GM19025 (cell line): ENCODE measurements around the gene SPIN2B.
"Not testable (repeated sequence)": the region's sequence is repeated elsewhere in the genome, so short reads cannot be mapped to it uniquely, and the experiment has no call there.

Experiments used
- ATAC-seq: cut with Tn5 transposase; IDR thresholded peaks from one replicate; pipeline ENCODE4 v1.9.1; 2021; ENCODE audit warnings: mild to moderate bottlenecking, low read depth, moderate library complexity; ENCODE audit not compliant: unreplicated experiment

The SPIN2B gene

DNA sequence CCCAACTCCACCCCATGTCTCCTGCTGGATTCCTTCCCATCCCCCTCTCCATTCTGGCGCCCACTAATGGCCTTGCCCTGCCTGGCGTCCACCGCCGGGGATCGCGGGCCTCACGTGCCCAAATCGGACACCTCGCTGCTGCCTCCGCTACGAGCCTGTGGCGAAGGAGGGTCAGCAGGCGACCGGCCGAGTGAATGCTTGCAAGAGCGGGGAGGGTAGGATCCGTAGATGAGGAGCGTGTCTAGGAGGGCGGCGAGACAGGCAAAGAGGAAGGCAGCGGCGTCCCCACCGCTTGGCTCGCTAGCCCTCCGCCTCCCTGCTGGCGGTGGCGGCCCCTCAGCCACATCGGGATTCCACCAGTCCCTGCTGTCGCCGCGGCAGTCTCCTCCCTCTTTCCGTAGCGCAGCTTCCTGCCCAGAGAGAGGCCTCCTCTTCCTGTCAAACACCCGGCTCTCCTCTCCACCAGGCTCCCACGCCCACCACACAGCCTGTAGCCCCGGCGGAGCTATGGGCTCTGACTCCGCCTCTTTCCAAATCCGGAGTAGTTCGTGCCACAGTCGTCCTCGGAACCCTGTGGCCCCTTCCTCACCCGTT, at the start of gene SPIN2B:
Gene SPIN2B (minus strand): TSS at position 387 of the 594 bp plus-strand sequence.
- peak; percentile 100 for ATAC-seq

DNA sequence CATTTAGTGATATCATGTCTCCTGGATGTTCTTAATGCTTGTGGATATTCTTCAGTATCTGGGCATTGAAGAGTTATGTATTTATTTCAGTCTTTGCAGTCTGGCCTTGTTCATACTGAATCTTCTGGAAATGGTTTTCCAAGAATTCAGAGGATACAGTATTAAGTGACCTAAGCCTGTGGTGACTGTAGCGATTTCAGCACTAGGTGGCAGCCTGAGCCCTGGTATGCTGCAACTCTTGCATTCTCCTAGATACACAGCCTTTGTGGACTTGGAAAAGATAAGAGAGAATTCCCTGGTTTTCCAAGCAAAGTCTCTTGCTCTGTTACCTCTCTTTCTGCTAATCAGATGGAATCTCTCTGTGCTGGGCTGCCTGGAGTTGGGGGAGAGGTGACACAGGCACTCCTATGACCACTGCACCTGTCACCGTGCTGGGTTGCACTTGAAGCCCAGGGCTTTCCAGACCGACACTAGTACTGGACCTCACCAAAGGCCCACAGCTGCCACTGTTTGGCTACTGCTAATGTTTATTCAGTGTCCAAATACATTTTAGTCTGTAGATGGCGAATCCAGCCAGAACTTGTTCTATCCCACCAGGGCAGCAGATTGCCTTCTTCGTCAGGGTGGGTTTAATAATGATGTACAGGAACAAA, 35.2 kb upstream of the SPIN2B start:
- no peak for ATAC-seq

GRCh38 chrX:57155171-57155570, 33.8 kb upstream of the SPIN2B start:
- ATAC-seq: no peak

- ATAC-seq: not testable (repeated sequence)
Observed at GRCh38 chrX:57152222-57152621, 30.9 kb upstream of the SPIN2B start.

GRCh38 chrX:57138674-57139073, 17.3 kb upstream of the SPIN2B start:
- ATAC-seq: no peak

- no peak for ATAC-seq
Observed at GRCh38 chrX:57137501-57137900, 16.2 kb upstream of the SPIN2B start.

DNA sequence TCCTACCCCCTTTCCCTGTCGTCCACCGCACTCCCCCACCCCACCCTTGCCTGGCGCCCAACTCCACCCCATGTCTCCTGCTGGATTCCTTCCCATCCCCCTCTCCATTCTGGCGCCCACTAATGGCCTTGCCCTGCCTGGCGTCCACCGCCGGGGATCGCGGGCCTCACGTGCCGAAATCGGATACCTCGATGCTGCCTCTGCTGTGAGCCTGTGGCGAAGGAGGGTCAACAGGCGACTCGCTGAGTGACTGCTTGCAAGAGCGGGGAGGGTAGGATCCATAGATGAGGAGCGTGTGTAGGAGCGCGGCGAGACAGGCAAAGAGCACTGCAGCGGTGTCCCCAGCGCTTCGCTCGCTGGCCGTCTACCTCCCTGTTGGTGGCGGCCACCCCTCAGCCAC, 15.7 kb upstream of the SPIN2B start, which contains the start of gene SPIN2A:
Gene SPIN2A (minus strand): TSS at position 325 of the 400 bp plus-strand sequence. CDS start 800 bp downstream, outside the sequence.
- not testable (repeated sequence) for ATAC-seq

- ATAC-seq: not testable (repeated sequence)
Observed at GRCh38 chrX:57136589-57136988, 15.2 kb upstream of the SPIN2B start.

- no peak for ATAC-seq
Observed at GRCh38 chrX:57135287-57135686, 13.9 kb upstream of the SPIN2B start.

- no peak for ATAC-seq
Observed at GRCh38 chrX:57134702-57135101, 13.4 kb upstream of the SPIN2B start.

GRCh38 chrX:57133706-57134105, 12.4 kb upstream of the SPIN2B start:
- no peak for ATAC-seq

- not testable (repeated sequence) for ATAC-seq
Observed at GRCh38 chrX:57133284-57133683, 11.9 kb upstream of the SPIN2B start.

DNA sequence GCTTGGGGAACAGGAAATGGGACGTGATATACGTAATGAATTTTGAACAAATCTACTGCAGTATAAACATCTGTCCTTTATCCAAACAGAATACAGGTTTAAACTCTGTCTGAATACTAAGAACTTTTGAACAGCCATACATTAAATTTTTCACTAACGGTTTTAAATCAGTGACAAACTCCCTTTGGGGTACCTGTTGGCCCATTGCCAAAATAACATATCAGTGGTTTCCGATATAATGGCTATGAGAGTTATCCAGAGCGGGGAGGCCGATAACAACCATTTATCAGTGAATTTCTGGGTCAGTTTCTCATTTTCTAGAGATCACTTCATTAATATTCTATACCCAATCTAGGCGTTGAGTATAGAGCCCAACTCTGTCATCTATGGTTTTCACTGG, 10.7 kb upstream of the SPIN2B start:
- no peak for ATAC-seq

GRCh38 chrX:57121816-57122215, 468 bp upstream of the SPIN2B start:
- ATAC-seq: no peak

- not testable (repeated sequence) for ATAC-seq
Observed at GRCh38 chrX:57120619-57121161, 658 bp downstream of the SPIN2B start.

DNA sequence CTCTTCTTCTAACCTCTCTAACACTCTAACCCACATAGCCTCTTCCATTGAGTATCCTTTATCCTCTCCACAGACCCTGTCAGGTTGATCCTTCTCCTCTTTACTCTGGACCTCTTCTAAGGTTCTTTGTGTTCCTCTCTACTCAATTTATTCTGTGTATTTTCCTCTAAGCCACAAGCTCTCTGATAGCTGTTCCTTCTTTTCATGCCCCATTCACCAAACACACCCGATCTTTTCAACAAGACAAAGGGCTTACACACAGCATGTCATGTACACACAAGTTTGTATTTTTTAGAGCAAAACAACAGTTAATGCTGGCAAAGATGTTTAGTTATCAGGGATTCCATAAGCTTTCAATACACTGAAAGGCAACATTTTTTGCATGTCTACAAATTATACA, 1.9 kb downstream of the SPIN2B start:
- ATAC-seq: no peak

GRCh38 chrX:57117566-57117965, 3.8 kb downstream of the SPIN2B start:
- ATAC-seq: not testable (repeated sequence)

GRCh38 chrX:57104921-57105398, 16.4 kb downstream of the SPIN2B start:
- no peak for ATAC-seq

DNA sequence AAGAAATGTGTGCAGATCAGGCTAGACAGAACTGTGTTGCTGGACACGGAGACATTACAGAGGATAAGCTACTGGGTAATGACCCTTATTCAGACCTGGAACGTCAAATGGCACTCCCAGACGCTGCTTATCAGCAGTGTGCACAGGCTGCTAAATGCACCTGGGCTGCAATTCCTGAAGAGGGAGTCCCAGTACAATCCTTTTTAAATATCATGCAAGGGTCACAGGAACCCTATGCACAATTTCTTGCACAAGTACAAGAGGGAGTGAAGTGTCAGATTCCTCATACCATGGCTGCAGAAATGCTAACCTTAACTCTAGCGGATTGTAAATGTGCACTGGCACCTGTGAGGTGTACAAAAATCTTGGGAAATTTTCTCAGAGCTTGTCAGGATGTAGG, 16.9 kb downstream of the SPIN2B start:
- ATAC-seq: no peak

DNA sequence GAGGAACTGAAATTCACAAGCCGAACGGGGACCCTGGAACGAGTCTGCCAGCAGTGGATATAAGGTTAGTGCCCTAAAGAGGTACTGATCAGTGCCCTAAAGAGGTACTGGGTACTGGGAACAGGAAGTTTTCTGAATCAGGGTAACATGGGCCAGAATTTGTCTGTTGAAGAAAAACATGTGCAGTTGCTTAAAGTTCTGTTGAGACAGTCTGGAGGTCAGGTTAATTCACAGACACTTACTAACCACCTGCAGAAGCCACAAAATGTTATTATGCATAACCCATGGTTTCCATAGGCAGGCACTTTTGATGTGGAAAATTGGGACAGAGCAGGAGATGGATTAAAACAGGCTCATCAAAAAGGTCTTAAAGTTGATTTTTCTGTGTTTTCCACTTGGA, 17.9 kb downstream of the SPIN2B start:
- ATAC-seq: no peak

DNA sequence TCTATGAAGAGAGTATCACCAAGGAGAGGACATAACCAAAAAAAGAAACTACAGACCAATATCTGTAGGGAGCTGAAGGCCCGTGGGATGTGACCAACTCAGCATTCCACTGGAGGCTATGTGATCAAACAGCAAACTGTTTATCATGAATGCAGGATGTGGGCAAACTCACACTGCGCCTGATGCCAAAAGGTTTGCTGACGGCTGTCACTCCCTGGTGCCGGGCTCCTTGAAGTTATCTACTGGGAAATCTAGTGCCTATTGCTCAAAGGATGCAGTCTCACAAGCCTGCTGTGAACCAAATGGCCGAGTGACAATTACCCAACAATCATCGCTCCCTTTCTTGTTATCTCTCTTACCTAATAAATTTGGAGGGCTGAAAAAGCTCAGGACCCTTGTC, 18.4 kb downstream of the SPIN2B start:
- not testable (repeated sequence) for ATAC-seq

- no peak for ATAC-seq
Observed at GRCh38 chrX:57083143-57083542, 38.2 kb downstream of the SPIN2B start.
